ENCODE data around the gene TEAD1. TPM values are rescaled to one million over a fixed set of nuclear protein-coding genes. Genes with fewer than 3 reads are reported as not detected.

TEAD1 gene
- total RNA-seq, 1 experiment from 2014 or later, result 106 TPM

- Histone ChIP-seq H3F3A (ENCODE audit: insufficient read depth, low read depth) (no peaks in the 10 kb centered on the region), H3K4me1 (replicated peaks; ENCODE audit: insufficient read depth) (no peaks in the 10 kb centered on the region), H4K20me1 (ENCODE audit: insufficient read depth) (no peaks in the 10 kb centered on the region), H3K4me2 (no peak overlapping the region), H3K27ac (no peak overlapping the region), H3K9me3 (ENCODE audit: insufficient read depth, low read depth) (no peaks in the 10 kb centered on the region), H3K4me3 (no peak overlapping the region), H3K27me3 (ENCODE audit: insufficient read depth, low read depth) (no peaks in the 10 kb centered on the region), H3K79me2 (ENCODE audit: low read depth) (no peaks in the 10 kb centered on the region), H2AFZ (no peak overlapping the region), H3K9me2 (ENCODE audit: insufficient read depth) (no peaks in the 10 kb centered on the region), H3K36me3 (ENCODE audit: low read depth) (no peaks in the 10 kb centered on the region)
- ChIA-PET CTCF (no interaction called here), POLR2A (ENCODE audit: unreplicated experiment) (no interaction called here)
- no TSS peak for BruUV-seq (replicated peaks)
- DNase-seq, result no peak
- TF ChIP-seq EZH2 (IDR thresholded peaks at IDR 0.05; ENCODE audit: low read depth) (no peak), CTCF (conservative IDR thresholded peaks at IDR 0.05) (no peak)
- intact Hi-C loops (cut with micrococcal nuclease; ENCODE audit: unreplicated experiment), result no loop called here
These were observed 34.8 kb upstream of the TEAD1 start for GRCh38 chr11:12639388-12639787.

GRCh38 chr11:12640355-12640754 lies 33.9 kb upstream of the TEAD1 start:
- CTCF ChIA-PET, result no interaction called here
- Histone ChIP-seq H3K27ac (no peak overlapping the region), H3K4me2 (no peak overlapping the region), H3F3A (ENCODE audit: insufficient read depth, low read depth) (no peaks in the 10 kb centered on the region), H3K9me3 (ENCODE audit: insufficient read depth, low read depth) (no peaks in the 10 kb centered on the region), H3K4me1 (replicated peaks; ENCODE audit: insufficient read depth) (no peaks in the 10 kb centered on the region), H3K36me3 (ENCODE audit: low read depth) (no peaks in the 10 kb centered on the region), H3K79me2 (ENCODE audit: low read depth) (no peaks in the 10 kb centered on the region), H3K27me3 (ENCODE audit: insufficient read depth, low read depth) (no peaks in the 10 kb centered on the region), H2AFZ (no peak overlapping the region), H3K4me3 (no peak overlapping the region), H4K20me1 (ENCODE audit: insufficient read depth) (no peaks in the 10 kb centered on the region), H3K9me2 (ENCODE audit: insufficient read depth) (no peaks in the 10 kb centered on the region)
- POLR2A ChIA-PET (ENCODE audit: unreplicated experiment), result no interaction called here
- BruUV-seq (replicated peaks), result no TSS peak
- DNase-seq, result no peak
- no peak for TF ChIP-seq EZH2 (IDR thresholded peaks at IDR 0.05; ENCODE audit: low read depth)
- no peak for TF ChIP-seq CTCF (conservative IDR thresholded peaks at IDR 0.05)
- intact Hi-C loops (cut with micrococcal nuclease; ENCODE audit: unreplicated experiment), result no loop called here

- H3F3A ChIP-seq (ENCODE audit: insufficient read depth, low read depth), result no peaks in the 10 kb centered on the region
- H3K4me1 ChIP-seq (replicated peaks; ENCODE audit: insufficient read depth), result no peaks in the 10 kb centered on the region
- H3K9me2 ChIP-seq (ENCODE audit: insufficient read depth), result no peaks in the 10 kb centered on the region
- H3K4me2 ChIP-seq, result no peak overlapping the region
- no peaks in the 10 kb centered on the region for H4K20me1 ChIP-seq (ENCODE audit: insufficient read depth)
- intact Hi-C loops (cut with micrococcal nuclease; ENCODE audit: unreplicated experiment), result no loop called here
- no peak overlapping the region for H3K4me3 ChIP-seq
- CTCF ChIA-PET, result interaction anchor here (0.7 kb wide), 1 partner anchor 575 kb away, joined by 6 read pairs; no protein-coding TSS in a partner anchor
- H2AFZ ChIP-seq, result no peak overlapping the region
- no peak for DNase-seq
- no peaks in the 10 kb centered on the region for H3K9me3 ChIP-seq (ENCODE audit: insufficient read depth, low read depth)
- BruUV-seq (replicated peaks), result no TSS peak
- no peaks in the 10 kb centered on the region for H3K79me2 ChIP-seq (ENCODE audit: low read depth)
- POLR2A ChIA-PET (ENCODE audit: unreplicated experiment), result no interaction called here
- no peak overlapping the region for H3K27ac ChIP-seq
- no peaks in the 10 kb centered on the region for H3K36me3 ChIP-seq (ENCODE audit: low read depth)
- H3K27me3 ChIP-seq (ENCODE audit: insufficient read depth, low read depth), result no peaks in the 10 kb centered on the region
- TF ChIP-seq CTCF (conservative IDR thresholded peaks at IDR 0.05) (no peak), EZH2 (IDR thresholded peaks at IDR 0.05; ENCODE audit: low read depth) (no peak)
These were observed 33.0 kb upstream of the TEAD1 start for GRCh38 chr11:12640926-12641849.
